CD4-positive, alpha-beta T cell treated with Interleukin-12 subunit alpha and Interleukin-12 subunit beta, for 1 hour (primary cell): ENCODE results near the gene TOP2A.

Experiments
- DNase-seq: peaks from one replicate; pipeline ENCODE4 v3.0.0-alpha.2; 2020

TOP2A gene

DNA sequence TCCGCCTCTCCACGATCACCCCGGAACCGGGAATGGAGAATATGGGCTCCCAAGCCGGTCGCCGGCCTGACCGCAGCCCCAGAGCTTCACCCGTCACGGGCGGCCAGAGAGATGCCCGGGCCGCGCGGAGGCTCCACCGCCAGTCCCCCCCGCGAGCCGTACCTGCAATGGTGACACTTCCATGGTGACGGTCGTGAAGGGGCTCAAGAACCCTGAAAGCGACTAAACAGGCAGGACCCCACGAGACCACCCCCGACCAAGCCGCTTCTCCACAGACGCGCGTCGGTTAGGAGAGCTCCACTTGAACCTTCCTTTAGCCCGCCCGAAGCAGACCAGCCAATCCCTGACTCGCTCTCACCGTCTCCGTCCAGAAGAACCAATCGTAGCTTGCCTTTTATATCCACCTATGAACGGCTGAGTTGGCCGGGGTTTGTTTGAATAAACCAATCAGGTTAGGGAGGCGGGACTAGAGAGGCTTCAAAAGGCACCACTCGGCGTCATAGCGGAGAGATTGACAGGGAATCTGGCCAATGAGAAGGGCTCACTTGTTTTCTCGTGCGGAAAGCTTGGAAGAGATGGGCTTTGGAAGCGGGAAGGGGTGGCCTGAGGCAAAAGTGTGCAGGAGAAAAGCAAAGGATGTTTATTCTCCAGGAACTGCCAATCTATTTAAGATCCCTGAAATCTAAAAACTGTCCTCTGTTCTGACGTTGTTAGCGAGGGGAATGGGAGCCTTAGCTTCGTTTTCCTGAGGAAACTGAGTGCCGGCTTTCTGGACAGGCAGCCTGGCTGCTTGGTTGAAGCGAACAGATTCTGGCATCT is at the start of gene TOP2A:
TSS of gene TOP2A (minus strand) at position 288 of the 819 bp plus-strand sequence. CDS start at position 183, 105 bp downstream.
- peak; percentile 99 for DNase-seq

DNA sequence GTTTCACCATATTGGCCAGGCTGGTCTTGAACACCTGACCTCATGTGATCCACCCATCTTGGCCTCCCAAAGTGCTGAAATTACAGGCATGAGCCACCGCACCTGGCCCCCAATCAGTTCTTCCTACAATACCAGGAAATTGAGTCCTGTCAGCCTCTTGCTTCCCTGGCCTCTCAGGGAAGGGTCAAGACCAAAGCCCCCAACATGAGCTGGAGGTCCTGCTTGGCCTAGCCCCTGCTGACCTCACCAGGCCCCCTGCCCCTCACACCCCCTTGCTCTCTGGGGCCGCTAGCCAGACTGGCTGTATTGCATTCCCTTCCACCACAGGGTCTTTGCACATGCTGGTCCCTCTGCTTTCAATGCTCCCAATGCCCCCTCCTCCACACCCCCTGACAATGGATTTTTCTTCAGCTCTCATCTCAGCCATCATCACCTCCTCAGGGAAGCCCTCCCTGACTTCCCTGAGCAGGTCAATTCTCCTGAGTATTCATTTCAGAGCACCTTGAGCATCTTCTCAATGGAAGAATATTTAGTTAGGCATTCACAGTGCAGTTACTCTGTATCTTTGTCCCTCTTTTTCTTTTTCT is 49.7 kb upstream of the TOP2A start:
- no peak for DNase-seq

DNA sequence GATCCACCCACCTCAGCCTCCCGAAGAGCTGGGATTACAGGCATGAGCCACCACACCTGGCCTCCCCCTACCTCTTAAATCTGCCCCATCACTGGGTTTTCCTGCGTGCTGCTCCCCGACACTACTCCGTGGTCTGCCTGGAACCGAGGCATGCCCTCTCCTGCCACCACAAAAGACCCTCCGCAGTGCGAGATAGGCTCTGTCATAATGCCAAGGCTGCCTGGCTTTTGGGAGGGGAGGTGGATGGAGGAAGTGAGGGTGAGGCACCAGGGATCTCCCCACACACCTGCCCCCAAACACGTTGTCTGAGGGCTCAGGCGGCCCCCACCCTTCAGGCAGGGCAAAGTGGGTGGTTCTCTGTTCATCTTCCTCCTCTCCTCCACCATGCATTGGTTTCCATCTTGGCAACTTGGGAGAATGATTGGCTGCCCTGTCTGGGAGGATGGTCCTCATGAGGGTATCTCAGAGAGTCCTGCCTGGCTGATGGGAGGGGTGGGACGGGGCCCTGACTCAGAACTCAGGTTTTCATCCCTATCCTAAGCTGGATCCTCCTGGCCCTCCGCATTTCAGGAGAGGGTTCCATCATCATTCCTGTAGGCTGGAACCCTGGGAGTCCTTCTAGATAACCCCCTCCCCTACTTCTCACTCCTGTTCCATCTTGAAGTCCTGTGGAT is 48.7 kb upstream of the TOP2A start:
- DNase-seq, result no peak

DNA sequence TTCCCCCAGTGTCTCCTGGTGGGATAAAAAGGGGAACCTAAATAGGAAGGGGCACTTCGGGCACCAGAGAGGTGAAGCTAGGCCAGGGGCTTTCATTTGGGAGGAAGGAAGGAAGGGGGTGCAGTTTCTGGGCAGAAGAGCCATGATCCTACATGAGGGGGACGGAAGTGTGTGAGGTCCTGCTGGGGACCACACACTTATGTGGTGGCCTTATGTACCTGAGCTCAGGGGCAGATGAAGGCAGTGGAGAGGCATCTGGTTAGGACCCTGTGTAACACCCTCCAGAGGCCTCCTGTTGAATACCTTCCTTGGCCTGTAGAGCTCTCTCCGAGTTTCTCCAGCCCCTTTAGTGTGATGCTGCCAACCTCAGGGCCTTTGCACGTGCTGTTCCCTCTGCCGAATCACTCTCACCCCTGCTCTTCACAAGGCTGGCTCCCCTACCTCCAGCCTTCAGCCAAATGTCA is 46.7 kb upstream of the TOP2A start:
- DNase-seq, result no peak

GRCh38 chr17:40463122-40463550 is 45.4 kb upstream of the TOP2A start:
- DNase-seq, result no peak

DNA sequence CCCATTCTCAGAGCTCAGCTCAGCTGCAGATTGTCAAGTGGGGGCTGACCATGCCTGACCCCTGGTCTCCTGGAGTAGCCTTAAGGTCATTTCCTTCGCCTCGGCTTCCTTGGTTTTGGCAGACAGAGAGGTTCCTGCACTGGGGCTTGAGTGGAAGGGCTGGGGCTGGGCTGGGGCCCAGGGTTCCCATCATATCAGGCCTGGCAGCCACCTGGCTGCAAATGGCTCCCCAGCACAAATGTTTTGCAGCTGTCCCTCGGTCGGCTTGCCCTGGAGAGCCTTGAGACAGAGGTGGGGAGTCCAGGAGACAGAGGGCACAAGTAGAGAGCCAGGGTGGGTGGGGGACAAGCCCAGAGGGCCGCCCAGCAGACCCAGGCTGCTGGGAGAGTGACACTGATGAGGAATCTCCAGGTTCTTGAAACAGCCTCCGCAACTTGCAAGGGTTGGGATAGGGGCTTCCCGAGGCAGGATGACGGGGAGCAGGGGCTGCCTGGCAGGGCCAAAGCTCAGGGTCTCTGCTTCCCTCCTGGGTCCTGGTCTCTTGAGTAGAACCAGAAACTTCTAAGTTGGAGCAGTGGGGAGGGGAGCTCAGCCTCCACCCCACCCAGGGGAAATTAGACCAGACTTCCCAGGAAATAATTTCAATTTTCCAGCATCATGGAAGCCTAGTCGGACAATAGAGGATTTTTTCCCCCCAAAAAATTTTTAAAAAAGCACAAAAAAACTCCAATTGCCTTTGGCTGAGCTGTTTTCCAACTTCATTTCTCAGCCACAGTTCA is 44.8 kb upstream of the TOP2A start:
- DNase-seq, result no peak

DNA sequence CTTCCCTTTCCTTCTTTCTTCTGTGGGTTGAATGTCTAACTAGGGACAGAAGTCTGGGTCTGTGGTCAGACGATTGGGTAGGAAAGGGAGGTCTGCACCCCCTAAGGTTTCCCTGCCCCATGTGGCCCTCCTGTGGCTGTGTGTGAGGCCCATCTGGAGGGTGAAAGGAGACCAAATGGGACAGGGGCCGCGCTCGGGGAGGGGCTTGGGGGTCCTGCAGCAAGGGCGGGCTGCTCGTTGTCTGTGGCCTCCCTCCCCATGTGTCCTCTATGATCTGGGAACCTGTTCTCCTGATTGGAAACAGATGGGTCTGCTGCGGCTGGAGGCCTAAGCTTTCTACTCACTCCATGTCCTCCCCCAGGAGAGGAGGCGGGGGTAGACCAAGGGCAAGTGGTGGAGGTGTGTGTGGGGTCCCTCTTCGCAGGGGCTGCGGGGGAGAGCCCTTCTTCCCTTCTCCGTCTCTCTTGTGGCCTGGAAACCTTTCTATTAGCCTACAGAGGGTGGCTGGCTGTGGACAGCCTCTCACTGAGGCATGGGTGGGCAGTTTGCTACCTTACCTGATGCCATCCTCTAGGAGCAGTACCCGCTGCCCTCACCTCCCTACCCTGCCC is 44.1 kb upstream of the TOP2A start:
- DNase-seq, result no peak

GRCh38 chr17:40460968-40461731 is 43.5 kb upstream of the TOP2A start:
- DNase-seq, result no peak

GRCh38 chr17:40460604-40460967 is 42.9 kb upstream of the TOP2A start:
- DNase-seq, result no peak

DNA sequence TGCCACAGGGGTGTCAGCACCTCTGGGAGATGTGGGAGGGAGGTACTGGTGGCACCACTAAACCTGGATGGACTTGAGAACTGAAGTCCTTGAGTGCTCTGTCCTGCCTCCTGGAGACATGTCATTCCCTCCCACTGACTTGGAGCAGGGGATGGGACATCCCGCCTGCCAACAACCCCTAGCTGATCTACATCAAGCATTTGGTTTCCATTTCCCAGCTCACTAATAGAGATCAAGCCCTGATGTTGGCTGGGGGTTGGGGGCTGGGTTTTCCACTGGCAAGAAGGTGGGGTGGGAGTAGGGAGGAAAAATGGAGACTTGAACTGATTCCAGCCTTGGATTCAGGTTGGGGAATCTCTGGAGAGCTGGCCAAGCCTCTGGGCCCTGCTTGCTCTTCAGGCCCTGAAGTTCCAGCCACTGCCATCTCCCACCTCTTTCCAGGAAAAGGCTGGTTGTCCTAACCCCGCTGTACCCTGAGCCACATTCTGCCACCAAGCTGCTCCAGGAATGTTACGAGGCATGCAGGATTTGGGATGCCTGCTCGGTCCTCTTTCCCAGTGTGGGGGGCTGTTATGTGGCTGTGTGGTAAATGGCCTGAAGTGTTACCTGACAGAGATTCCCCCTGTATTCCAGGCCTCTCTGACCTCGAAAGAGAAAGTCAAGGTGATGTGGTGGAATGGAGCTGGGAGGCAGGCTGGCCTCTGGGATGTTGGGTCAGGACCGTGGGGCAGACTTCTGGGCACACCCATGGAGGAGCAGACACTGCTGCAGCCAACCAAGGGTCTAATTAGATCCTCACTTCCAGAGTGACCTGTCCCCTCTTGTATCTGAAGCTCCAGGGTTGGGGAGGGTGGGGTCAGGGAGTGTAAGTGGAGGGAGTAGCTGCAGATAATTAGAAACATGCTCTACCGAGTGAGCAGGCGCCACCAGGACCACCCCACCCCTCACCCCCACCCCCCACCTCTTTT is 42.2 kb upstream of the TOP2A start:
- no peak for DNase-seq

GRCh38 chr17:40458851-40459482 is 41.3 kb upstream of the TOP2A start:
- DNase-seq, result no peak

DNA sequence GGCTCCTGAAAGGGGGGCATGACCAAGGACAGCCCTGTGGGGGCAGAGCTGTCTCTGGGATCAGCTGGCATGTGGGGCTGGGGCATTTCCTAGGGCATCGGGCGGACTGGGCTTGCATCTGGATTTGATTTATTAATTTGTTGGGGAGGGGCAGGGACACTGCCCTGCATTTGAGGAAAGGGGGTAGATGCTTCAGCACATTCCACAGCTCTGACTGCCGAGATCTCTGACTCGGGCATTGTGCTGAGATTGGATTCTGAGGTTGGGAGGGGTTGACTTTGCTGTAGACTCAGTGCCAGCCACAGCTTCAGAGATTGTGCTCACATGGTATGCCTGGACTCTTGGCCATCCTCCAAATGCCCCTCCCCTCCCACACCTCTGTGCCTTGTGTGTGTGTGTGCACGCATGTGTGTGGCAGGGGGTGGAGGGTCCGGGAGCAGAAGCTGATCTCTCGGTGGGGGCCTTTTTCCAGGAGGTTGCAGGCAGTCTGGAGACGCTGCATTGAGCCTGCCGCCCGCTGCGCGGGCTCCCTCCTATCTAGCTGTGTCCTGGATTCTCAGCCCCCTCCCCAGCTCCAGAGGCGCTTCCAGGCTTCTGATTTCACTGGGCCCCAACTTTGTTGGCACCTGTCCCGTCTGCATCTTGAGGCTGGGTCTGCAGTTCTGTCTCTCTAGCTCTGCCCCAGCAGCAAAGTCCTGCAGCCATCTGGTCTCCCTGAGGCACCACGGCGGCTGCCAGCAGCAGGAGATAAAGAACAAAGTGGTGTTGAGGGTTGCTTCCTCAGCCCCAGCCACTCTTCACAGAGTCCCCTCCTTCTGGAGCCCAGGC is 40.5 kb upstream of the TOP2A start:
- DNase-seq, result no peak

DNA sequence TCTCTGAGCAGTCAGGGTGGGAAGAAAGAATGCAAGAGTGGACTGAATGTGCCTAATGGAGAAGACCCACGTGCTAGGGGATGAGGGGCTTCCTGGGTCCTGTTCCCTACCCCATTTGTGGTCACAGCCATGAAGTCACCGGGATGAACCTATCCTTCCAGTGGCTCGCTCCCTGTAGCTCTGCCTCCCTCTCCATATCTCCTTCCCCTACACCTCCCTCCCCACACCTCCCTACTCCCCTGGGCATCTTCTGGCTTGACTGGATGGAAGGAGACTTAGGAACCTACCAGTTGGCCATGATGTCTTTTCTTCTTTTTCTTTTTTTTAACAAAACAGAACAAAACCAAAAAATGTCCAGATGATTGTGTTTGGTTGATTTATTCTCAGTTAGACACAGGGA is 39.7 kb upstream of the TOP2A start:
- no peak for DNase-seq

GRCh38 chr17:40456396-40456951 is 38.8 kb upstream of the TOP2A start:
- no peak for DNase-seq

- no peak for DNase-seq
Observed at GRCh38 chr17:40454613-40454995, 36.9 kb upstream of the TOP2A start.

GRCh38 chr17:40453881-40454612 is 36.4 kb upstream of the TOP2A start:
- no peak for DNase-seq

- DNase-seq, result no peak
Observed at GRCh38 chr17:40452921-40453378, 35.3 kb upstream of the TOP2A start.

DNA sequence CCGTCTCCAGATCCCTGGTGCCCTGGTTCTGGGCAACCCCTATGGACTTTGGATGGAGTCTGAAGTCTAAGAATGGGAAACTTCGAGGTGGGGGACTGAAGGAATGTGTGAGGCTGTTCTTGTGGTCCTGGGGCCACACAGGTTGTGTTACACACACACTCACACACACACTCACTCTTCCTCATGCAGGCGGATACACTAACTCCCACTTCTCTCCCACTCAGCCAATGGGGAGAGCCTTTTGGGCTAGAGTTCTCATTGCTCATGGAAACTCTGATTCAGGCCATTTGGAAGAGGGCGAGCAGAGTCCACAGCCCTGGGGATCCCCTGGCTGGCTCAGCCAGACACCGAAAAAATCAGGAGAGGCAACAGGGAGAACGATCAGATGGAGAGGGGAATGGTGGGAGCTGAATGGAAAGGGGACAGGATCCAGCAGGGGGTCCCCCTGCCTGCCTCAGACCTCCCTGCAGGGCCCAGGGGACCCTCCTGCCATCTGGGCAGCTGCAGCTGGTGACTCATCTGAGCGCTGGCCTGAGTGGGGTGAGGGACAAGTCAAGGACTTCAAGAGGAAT is 34.6 kb upstream of the TOP2A start:
- DNase-seq, result no peak
